HepG2 (cell line): Measurements from ENCODE around the gene BMPR1B. TPM values are rescaled to one million over a fixed set of nuclear protein-coding genes. Genes with fewer than 3 reads are reported as not detected.

Experiments
- ATAC-seq: fragments of 200-7000 bp; cut with Tn5 transposase; 3 replicates; pipeline ENCODE4 v1.9.1; 2020; ENCODE audit warnings: mild to moderate bottlenecking, moderate library complexity
- BruUV-seq: library from RNA; stranded (reverse); fragments of 400-500 nt; replicated peaks from 2 replicates; lab custom pipeline; 2021; lab: Mats Ljungman, UMichigan
- CTCF ChIA-PET: fragments of 300-600 bp; formaldehyde crosslinking; extraction: SDS; loops from one replicate; lab custom pipeline; 2021; ENCODE audit warnings: low total read pairs, inconsistent platforms, low intra/inter-chr PET ratio; lab: Yijun Ruan, JAX
- POLR2A ChIA-PET: fragments of 350-600 bp; sonication (Branson Sonifier 250); formaldehyde crosslinking; loops from one replicate; lab custom pipeline; 2020; ENCODE audit warnings: antibody characterized with exemption, inconsistent platforms; lab: Yijun Ruan, JAX
- DNase-seq: peaks from one replicate; pipeline ENCODE4 v3.0.0-alpha.2; 2015; ENCODE audit warnings: low spot score
- FAIRE-seq: peaks from 3 replicates; lab custom pipeline; 2011; peaks lifted over from hg19 to GRCh38; lab: Jason Lieb, UNC
- H2AFZ ChIP-seq: one replicate; pipeline ENCODE4 v1.6.1; 2011; ENCODE audit warnings: low read length, inconsistent platforms
- H3K27ac ChIP-seq: fragments of 300-600 bp; 3 replicates; pipeline ENCODE4 v1.8.0; 2011; ENCODE audit warnings: mixed run types, mild to moderate bottlenecking, mixed read lengths, low read length, inconsistent platforms; ENCODE audit not compliant: insufficient read depth; ENCODE audit errors: extremely low read length
- H3K27me3 ChIP-seq, 2 experiments: fragments of 200-600 bp in 1 of 2; 2 replicates in 1 of 2; 3 replicates in 1 of 2; pipeline versions ENCODE4 v1.6.0 to v1.8.0; 2011; ENCODE audit warnings: low read length in 2 of 2, mild to moderate bottlenecking in 2 of 2, moderate library complexity in 2 of 2, inconsistent platforms in 1 of 2; ENCODE audit not compliant: insufficient read depth in 2 of 2, control insufficient read depth in 1 of 2
- H3K36me3 ChIP-seq, 2 experiments: fragments of 200-600 bp in 1 of 2; replicated peaks in 1 of 2; 2 replicates in 1 of 2; 3 replicates in 1 of 2; pipeline versions ENCODE4 v1.5.1 to v1.8.0; 2011; ENCODE audit warnings: low read length in 2 of 2, inconsistent platforms in 1 of 2; ENCODE audit not compliant: insufficient read depth in 2 of 2, control insufficient read depth in 1 of 2
- H3K4me1 ChIP-seq: 2 replicates; pipeline ENCODE4 v1.5.1; 2012; ENCODE audit warnings: low read length, inconsistent platforms; ENCODE audit not compliant: insufficient read depth
- H3K4me2 ChIP-seq: 2 replicates; pipeline ENCODE4 v1.6.0; 2011; ENCODE audit warnings: low read depth, low read length, inconsistent platforms
- H3K4me3 ChIP-seq, 3 experiments: fragments of 200-600 bp in 1 of 3; sonication (generic), shearing (Covaris generic) in 1 of 3; replicated peaks in 1 of 3; 2 replicates each; pipeline ENCODE4 v1.5.1; 2011 to 2016; ENCODE audit warnings: low read length in 3 of 3, inconsistent platforms in 2 of 3, low read depth in 2 of 3, mild to moderate bottlenecking in 2 of 3, control low read depth in 1 of 3, mixed read lengths in 1 of 3; ENCODE audit not compliant: insufficient read depth in 1 of 3
- H3K79me2 ChIP-seq: one replicate; pipeline ENCODE4 v1.6.1; 2011; ENCODE audit warnings: low read length, inconsistent platforms; ENCODE audit not compliant: insufficient read depth
- H3K9ac ChIP-seq: 2 replicates; pipeline ENCODE4 v1.6.0; 2011; ENCODE audit warnings: mild to moderate bottlenecking, low read depth, low read length, inconsistent platforms; ENCODE audit not compliant: insufficient read depth
- H3K9me3 ChIP-seq: 2 replicates; pipeline ENCODE4 v1.5.1; 2012; ENCODE audit warnings: mild to moderate bottlenecking, low read length
- H4K20me1 ChIP-seq: 2 replicates; pipeline ENCODE4 v1.6.0; 2011; ENCODE audit warnings: inconsistent platforms, mild to moderate bottlenecking, low read length, moderate library complexity; ENCODE audit not compliant: insufficient read depth
- ARHGAP35 ChIP-seq: sonication (generic); formaldehyde crosslinking; IDR thresholded peaks from 2 replicates; pipeline ENCODE4 v1.9.0; 2022; ENCODE audit warnings: mild to moderate bottlenecking, inconsistent platforms, moderate library complexity, missing genetic modification reagents, borderline replicate concordance
- ASH2L ChIP-seq: fragments of 300-600, 200-600 bp; sonication (generic); IDR thresholded peaks from 2 replicates; pipeline ENCODE4 v1.7.0; 2017; ENCODE audit warnings: low read depth, mild to moderate bottlenecking, moderate library complexity, mixed read lengths, low read length; ENCODE audit not compliant: insufficient read length
- CCDC6 ChIP-seq: sonication (generic); formaldehyde crosslinking; IDR thresholded peaks from 2 replicates; pipeline ENCODE4 v1.8.1; 2022; ENCODE audit warnings: mild to moderate bottlenecking, missing genetic modification reagents, moderate library complexity
- CENPT ChIP-seq: sonication (generic); formaldehyde crosslinking; IDR thresholded peaks from 2 replicates; pipeline ENCODE4 v1.8.0; 2022; ENCODE audit warnings: low read depth, mild to moderate bottlenecking, moderate library complexity, missing genetic modification reagents
- KLF13 ChIP-seq: sonication (generic); formaldehyde crosslinking; IDR thresholded peaks from 2 replicates; pipeline ENCODE4 v1.4.0; 2020; ENCODE audit warnings: mild to moderate bottlenecking, missing genetic modification reagents
- RARA ChIP-seq: IDR thresholded peaks from 2 replicates; pipeline ENCODE4 v1.6.1; 2016; ENCODE audit warnings: missing genetic modification reagents, missing compliant biosample characterization
- SKI ChIP-seq: fragments of 450-650 bp; IDR thresholded peaks from one replicate; pipeline ENCODE4 v1.6.1; 2018; ENCODE audit warnings: mild to moderate bottlenecking; ENCODE audit not compliant: partially characterized antibody
- SRF ChIP-seq: IDR thresholded peaks from 2 replicates; pipeline ENCODE4 v1.6.1; 2011; ENCODE audit warnings: mild to moderate bottlenecking, low read depth, low read length, moderate library complexity
- ZNF180 ChIP-seq: sonication (generic); formaldehyde crosslinking; IDR thresholded peaks from 2 replicates; pipeline ENCODE4 v1.4.0; 2020; ENCODE audit warnings: low read depth, missing genetic modification reagents, borderline replicate concordance
- ZNF34 ChIP-seq: sonication (generic); formaldehyde crosslinking; IDR thresholded peaks from 2 replicates; pipeline ENCODE4 v1.4.0; 2020; ENCODE audit warnings: mild to moderate bottlenecking, missing genetic modification reagents, borderline replicate concordance
- ZNF569 ChIP-seq: sonication (generic); formaldehyde crosslinking; IDR thresholded peaks from 2 replicates; pipeline ENCODE4 v1.5.0; 2020; ENCODE audit warnings: mild to moderate bottlenecking, missing genetic modification reagents, moderate library complexity, borderline replicate concordance
- ZNF761 ChIP-seq: sonication (generic); formaldehyde crosslinking; conservative IDR thresholded peaks from 2 replicates; pipeline ENCODE4 v1.4.0; 2020; ENCODE audit warnings: mild to moderate bottlenecking, missing genetic modification reagents
- WGBS: methylation state at CpG from one replicate; pipeline ENCODE4 v1.1.6; 2017; ENCODE audit warnings: low lambda C conversion rate; 5-methylcytosine and 5-hydroxymethylcytosine counted together
- in situ Hi-C: cut with HindIII; loops from 2 replicates; pipeline ENCODE4 v1.10.0; 2017; ENCODE audit warnings: low pct_unique_long_range_greater_than_20kb; ENCODE audit not compliant: extremely low pct_ligation_motif_present
- intact Hi-C: fragments of 100-400 bp; cut with micrococcal nuclease; formaldehyde crosslinking; loops from one replicate; pipeline ENCODE4 v1.10.0; 2022; ENCODE audit not compliant: unreplicated experiment
- polyA plus RNA-seq, 8 experiments: library from polyadenylated mRNA; depleted of rRNA in 3 of 8; stranded (reverse) in 7 of 8; unstranded in 1 of 8; fragments of >200 nt; fragmentation: Illumina TruSeq in 4 of 8; extraction: Trizol in 4 of 8; gene quantifications; 2 replicates each; pipeline versions ENCODE4 v1.2.1 to v1.2.3, GENCODE V29; 2011 to 2016; ENCODE audit warnings: low read depth in 4 of 8, missing spikeins in 1 of 8, mixed read lengths in 1 of 8; ENCODE audit not compliant: insufficient read depth in 1 of 8
- total RNA-seq, 5 experiments: library from RNA; depleted of rRNA; stranded (reverse); fragments of >200 nt; fragmentation: Illumina TruSeq; extraction: Trizol; gene quantifications; 2 replicates each; pipeline ENCODE4 v1.2.3, GENCODE V29; 2016; ENCODE audit warnings: low read depth in 1 of 5
- TF ChIP-seq, protein P1 (sequence below): sonication (generic); formaldehyde crosslinking; conservative IDR thresholded peaks from 2 replicates; pipeline ENCODE4 v1.8.1; 2023; ENCODE audit warnings: missing genetic modification reagents
- TF ChIP-seq, protein P2 (sequence below): sonication (generic); formaldehyde crosslinking; IDR thresholded peaks from 2 replicates; pipeline ENCODE4 v1.8.0; 2022; ENCODE audit warnings: missing genetic modification reagents, mild to moderate bottlenecking, inconsistent platforms, borderline replicate concordance

Gene BMPR1B
- total and polyA plus RNA-seq, 2 of the 13 experiments (the other 11 are each of a cell fraction or from before 2014, with no cell fraction given): 0.07 TPM; not detected in 1

GRCh38 chr4:95156452-95156765 is 398.7 kb downstream of the BMPR1B start:
- Histone ChIP-seq H2AFZ (no peak overlapping the region), H4K20me1 (no peaks in the 10 kb centered on the region), H3K4me3 (no peak overlapping the region), H3K4me1 (no peaks in the 10 kb centered on the region), H3K36me3 (no peaks in the 10 kb centered on the region), H3K27ac (no peak overlapping the region), H3K9me3 (no peaks in the 10 kb centered on the region), H3K4me2 (no peak overlapping the region), H3K27me3 (no peaks in the 10 kb centered on the region), H3K79me2 (no peaks in the 10 kb centered on the region), H3K9ac (no peak overlapping the region)
- ChIA-PET POLR2A (no interaction called here), CTCF (interaction anchor here (0.6 kb wide), 1 partner anchor 588 kb away, joined by 3 read pairs; no protein-coding TSS in a partner anchor)
- FAIRE-seq: no peak
- WGBS: 0% methylated on average over 3 of the region's 3 CpGs
- ATAC-seq: no peak
- in situ Hi-C loops (loop anchor here (25.0 kb wide), 1 partner anchor 2006 kb away; no protein-coding TSS in a partner anchor), intact Hi-C loops (no loop called here)
- TF ChIP-seq ZNF569 (CRISPR knock-in tag) (no peak), ZNF761 (CRISPR knock-in tag) (no peak), ZNF34 (CRISPR knock-in tag) (no peak)
- no TSS peak for BruUV-seq
- DNase-seq: no peak

DNA sequence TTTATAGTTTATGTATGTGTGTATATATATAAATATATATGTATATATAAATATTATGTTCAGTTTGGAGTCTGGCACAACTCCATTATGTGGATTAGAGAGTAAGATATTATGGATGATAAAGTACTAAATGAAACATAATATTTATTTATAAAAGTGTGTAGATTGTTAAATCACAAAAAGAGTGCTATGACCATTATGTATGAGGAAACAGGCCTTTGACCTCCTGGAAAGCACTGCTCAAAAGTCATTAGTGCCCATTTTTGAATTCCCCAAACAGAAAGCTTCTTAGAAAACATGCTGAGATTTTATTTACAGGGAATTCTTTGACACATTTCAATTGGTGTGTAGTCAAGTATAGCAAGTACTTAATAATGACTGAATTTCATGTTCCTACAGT is 399.8 kb downstream of the BMPR1B start:
- ATAC-seq: no peak
- no peak overlapping the region for H3K27ac ChIP-seq
- no peaks in the 10 kb centered on the region for H3K27me3 ChIP-seq
- H3K9me3 ChIP-seq: no peaks in the 10 kb centered on the region
- in situ Hi-C loops (loop anchor here (25.0 kb wide), 1 partner anchor 2005 kb away; no protein-coding TSS in a partner anchor), intact Hi-C loops (no loop called here)
- H4K20me1 ChIP-seq: no peaks in the 10 kb centered on the region
- H3K9ac ChIP-seq: no peak overlapping the region
- no peak for DNase-seq
- no peak overlapping the region for H3K4me3 ChIP-seq
- H3K4me2 ChIP-seq: no peak overlapping the region
- no peaks in the 10 kb centered on the region for H3K79me2 ChIP-seq
- H3K4me1 ChIP-seq: no peaks in the 10 kb centered on the region
- ChIA-PET CTCF (no interaction called here), POLR2A (no interaction called here)
- no peak for FAIRE-seq
- no peaks in the 10 kb centered on the region for H3K36me3 ChIP-seq
- BruUV-seq: no TSS peak
- H2AFZ ChIP-seq: no peak overlapping the region
- TF ChIP-seq, protein P1, sequence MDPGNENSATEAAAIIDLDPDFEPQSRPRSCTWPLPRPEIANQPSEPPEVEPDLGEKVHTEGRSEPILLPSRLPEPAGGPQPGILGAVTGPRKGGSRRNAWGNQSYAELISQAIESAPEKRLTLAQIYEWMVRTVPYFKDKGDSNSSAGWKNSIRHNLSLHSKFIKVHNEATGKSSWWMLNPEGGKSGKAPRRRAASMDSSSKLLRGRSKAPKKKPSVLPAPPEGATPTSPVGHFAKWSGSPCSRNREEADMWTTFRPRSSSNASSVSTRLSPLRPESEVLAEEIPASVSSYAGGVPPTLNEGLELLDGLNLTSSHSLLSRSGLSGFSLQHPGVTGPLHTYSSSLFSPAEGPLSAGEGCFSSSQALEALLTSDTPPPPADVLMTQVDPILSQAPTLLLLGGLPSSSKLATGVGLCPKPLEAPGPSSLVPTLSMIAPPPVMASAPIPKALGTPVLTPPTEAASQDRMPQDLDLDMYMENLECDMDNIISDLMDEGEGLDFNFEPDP (CRISPR knock-in tag): no peak
- no peak for TF ChIP-seq ARHGAP35 (CRISPR knock-in tag)
- no peak for TF ChIP-seq CENPT
- no peak for TF ChIP-seq SKI
- TF ChIP-seq, protein P2, sequence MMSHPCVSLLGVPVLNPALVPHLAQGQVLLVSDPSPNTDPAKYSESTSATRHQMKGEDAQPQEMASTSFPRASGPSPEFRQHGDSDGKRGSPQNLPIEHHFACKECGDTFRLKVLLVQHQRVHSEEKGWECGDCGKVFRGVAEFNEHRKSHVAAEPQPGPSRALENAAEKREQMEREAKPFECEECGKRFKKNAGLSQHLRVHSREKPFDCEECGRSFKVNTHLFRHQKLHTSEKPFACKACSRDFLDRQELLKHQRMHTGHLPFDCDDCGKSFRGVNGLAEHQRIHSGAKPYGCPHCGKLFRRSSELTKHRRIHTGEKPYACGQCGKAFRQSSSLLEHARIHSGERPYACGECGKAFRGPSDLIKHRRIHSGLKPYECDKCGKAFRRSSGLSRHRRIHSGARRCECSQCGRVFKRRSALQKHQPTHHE (CRISPR knock-in tag): no peak
- TF ChIP-seq KLF13 (CRISPR knock-in tag): no peak
- TF ChIP-seq CCDC6 (CRISPR knock-in tag): no peak
- TF ChIP-seq RARA (CRISPR knock-in tag): no peak
- TF ChIP-seq ZNF180 (CRISPR knock-in tag): no peak
- TF ChIP-seq SRF: no peak
- TF ChIP-seq ASH2L: no peak
